Breast epithelium (tissue), 3 donors: ENCODE data around the gene PROSER3.

Experiments
- POLR2A ChIP-seq: fragments of 450-650 bp; IDR thresholded peaks from one replicate; pipeline ENCODE4 v1.6.1; 2016; ENCODE audit warnings: antibody characterized with exemption, mild to moderate bottlenecking, moderate library complexity
- POLR2AphosphoS5 ChIP-seq, 3 donors: sonication (generic); formaldehyde crosslinking; IDR thresholded peaks; one replicate each; pipeline ENCODE4 v1.6.1; 2017; ENCODE audit warnings: antibody characterized with exemption in 3 of 3

DNA sequence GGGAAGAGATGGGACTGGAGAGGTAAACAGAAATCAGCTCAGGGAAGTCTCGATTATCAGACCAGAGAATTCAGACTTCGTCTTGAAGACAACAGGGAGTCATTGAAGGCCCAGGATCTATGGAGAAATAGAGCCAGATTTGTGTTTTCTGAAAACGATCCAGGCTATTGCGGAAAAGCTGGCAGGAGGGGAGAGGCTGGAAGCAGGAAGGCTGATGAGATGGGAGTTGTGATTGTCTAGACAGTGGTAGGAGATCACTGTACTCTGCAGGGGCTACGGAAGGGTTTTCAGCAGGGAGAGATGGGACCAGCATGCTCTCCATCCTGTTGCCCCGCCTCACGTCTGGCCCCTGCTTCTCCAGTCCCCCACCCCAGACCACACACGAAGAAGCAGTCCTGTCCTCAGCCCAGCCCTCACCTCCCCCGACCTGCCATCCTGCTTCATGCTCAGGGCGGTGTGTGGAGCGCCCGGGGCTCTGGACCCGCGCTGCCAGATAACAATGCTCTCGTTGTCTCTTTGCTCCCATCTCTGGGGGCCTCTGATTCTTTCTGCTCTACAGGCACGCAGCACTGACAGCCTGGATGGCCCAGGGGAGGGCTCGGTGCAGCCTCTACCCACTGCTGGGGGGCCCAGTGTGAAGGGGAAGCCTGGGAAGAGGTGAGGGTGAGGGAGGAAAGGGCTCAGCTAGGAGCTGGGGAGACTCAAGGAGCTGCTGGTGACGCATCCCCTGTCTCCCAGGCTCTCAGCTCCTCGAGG lies 19.3 kb downstream of the PROSER3 start:
- TF ChIP-seq POLR2AphosphoS5 (IDR thresholded peaks at IDR 0.05) (no peak), POLR2A (no peak)
